ENCODE results near the gene MRAP2. TPM values are rescaled to one million over a fixed set of nuclear protein-coding genes. Genes with fewer than 3 reads are reported as not detected.

Gene MRAP2
- total RNA-seq, 3 donors from 2014 or later: 2.4 to 9.0 (median 6.3) TPM

DNA sequence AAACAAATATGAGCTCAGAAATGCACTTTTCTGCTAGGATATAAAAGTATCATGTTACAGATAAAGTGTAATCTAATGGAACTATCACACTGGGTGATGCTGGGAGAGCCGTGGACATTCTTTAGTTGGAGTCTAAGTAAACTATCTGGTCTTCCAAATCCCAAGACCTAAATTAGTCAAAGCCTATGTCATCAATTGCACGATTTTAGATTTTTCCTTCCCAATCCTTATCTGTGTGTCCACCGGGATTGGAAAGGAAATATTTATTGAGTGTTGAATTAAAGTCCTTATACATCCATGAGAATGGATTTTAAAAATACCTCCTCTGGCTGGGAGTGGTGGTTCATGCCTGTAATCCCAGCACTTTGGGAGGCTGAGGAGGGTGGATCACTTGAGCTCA, 19.6 kb upstream of the MRAP2 start:
- ATAC-seq: peak; percentile 29

DNA sequence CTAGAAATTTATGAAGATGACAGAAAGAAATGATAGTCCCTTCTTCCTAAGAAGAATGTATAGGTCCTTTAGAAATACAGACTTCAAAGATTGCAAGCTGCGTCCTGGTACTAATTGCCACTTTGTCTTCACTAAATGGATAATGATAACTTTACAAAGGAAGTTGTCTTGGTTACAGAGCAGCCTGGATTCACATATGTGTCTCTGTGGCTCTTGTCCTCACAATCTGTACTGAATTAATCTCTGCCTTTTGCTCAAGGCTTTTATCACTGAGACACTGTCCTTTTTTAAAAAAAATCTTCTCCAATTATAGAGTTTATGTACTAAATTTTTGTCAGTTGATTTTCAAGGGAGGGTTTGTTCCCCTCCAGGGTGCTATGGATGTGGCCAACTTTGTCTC, 17.5 kb upstream of the MRAP2 start:
- Histone ChIP-seq H3K4me1 (ENCODE audit: low read depth) (no peaks in the 10 kb centered on the region), H3K36me3 (ENCODE audit: low read depth) (no peaks in the 10 kb centered on the region), H3K9me3 (no peaks in the 10 kb centered on the region), H3K4me3 (no peak overlapping the region)
- TF ChIP-seq, protein P1, sequence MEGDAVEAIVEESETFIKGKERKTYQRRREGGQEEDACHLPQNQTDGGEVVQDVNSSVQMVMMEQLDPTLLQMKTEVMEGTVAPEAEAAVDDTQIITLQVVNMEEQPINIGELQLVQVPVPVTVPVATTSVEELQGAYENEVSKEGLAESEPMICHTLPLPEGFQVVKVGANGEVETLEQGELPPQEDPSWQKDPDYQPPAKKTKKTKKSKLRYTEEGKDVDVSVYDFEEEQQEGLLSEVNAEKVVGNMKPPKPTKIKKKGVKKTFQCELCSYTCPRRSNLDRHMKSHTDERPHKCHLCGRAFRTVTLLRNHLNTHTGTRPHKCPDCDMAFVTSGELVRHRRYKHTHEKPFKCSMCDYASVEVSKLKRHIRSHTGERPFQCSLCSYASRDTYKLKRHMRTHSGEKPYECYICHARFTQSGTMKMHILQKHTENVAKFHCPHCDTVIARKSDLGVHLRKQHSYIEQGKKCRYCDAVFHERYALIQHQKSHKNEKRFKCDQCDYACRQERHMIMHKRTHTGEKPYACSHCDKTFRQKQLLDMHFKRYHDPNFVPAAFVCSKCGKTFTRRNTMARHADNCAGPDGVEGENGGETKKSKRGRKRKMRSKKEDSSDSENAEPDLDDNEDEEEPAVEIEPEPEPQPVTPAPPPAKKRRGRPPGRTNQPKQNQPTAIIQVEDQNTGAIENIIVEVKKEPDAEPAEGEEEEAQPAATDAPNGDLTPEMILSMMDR (IDR thresholded peaks at IDR 0.05): no peak
- no peak for ATAC-seq
- DNase-seq: no peak
- intact Hi-C loops (cut with DNase I, micrococcal nuclease): no loop called here

More for the DNA sequence above, 19.6 kb upstream of the MRAP2 start:
- intact Hi-C loops (cut with DNase I, micrococcal nuclease): no loop called here
- Histone ChIP-seq H3K4me1 (ENCODE audit: low read depth) (no peaks in the 10 kb centered on the region), H3K36me3 (ENCODE audit: low read depth) (no peaks in the 10 kb centered on the region), H3K9me3 (no peaks in the 10 kb centered on the region), H3K4me3 (no peak overlapping the region)
- no peak for DNase-seq
- TF ChIP-seq, protein P1 (IDR thresholded peaks at IDR 0.05): no peak

DNA sequence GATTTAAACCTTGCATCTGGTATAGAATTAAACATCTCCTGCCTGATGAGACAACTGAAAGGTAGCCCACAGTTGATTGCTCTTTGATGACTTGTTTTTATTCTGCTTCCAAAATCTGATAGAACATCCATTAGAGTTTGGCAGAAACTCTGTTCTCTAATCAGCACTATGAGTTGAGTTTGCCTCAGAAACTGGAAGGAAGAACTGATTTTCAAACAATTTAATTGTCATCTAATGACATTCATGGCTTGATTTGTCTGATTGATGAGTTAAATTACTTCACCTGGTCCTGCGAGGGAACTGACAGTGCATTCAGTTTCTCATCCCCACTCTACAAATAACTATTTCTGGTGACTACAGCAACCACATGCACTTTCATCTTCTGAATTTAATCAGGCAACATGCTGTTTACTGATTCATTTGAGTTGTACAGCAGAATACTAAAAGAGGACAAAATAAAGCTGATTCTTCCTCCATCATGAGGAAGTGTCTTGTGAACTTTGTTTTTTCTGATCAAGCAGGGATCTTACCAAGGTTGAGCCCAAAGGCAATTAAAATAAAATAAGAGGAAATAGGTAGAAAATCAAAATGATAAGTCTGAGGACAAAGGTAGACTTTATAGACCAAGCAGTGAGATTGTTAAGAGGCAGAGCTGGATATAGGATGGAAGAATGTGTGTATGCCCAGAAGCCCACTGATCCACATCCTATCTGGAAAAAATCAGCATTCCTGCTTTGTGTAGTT, 15.7 kb upstream of the MRAP2 start:
- H3K36me3 ChIP-seq (ENCODE audit: low read depth): no peaks in the 10 kb centered on the region
- intact Hi-C loops (cut with DNase I, micrococcal nuclease): no loop called here
- no peaks in the 10 kb centered on the region for H3K4me1 ChIP-seq (ENCODE audit: low read depth)
- TF ChIP-seq, protein P1 (IDR thresholded peaks at IDR 0.05): no peak
- no peaks in the 10 kb centered on the region for H3K9me3 ChIP-seq
- ATAC-seq (peak; percentile 63), DNase-seq (no peak)
- no peak overlapping the region for H3K4me3 ChIP-seq

DNA sequence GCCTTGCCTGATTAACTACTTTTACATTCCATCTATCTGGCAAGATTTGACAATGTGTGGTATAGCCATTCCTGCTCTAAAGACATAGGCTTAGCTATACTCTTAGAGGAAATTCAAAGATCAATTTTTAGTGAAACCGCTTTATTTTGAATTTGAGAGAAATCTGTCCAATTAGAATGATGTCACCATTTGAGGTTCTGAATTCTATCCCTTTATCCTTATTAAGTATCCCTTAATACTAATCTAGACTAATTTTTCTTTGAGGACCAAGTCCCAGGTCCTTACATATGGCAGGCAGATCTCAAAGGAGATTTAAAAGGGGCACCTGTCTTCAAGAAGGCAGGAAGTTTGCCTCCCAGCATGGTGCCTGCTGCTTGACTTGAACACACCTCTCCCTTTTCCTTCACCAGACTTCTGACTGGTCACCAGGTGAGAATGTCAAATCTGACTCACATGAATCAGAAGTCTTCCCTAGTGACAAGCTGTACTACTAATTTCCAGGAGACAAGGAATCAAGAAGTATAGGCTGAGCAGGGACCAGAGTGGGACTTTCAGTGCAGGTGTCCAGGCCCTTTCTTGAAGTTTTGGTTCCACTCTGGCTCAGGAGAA, 15.0 kb upstream of the MRAP2 start:
- peak; percentile 50 for ATAC-seq

DNA sequence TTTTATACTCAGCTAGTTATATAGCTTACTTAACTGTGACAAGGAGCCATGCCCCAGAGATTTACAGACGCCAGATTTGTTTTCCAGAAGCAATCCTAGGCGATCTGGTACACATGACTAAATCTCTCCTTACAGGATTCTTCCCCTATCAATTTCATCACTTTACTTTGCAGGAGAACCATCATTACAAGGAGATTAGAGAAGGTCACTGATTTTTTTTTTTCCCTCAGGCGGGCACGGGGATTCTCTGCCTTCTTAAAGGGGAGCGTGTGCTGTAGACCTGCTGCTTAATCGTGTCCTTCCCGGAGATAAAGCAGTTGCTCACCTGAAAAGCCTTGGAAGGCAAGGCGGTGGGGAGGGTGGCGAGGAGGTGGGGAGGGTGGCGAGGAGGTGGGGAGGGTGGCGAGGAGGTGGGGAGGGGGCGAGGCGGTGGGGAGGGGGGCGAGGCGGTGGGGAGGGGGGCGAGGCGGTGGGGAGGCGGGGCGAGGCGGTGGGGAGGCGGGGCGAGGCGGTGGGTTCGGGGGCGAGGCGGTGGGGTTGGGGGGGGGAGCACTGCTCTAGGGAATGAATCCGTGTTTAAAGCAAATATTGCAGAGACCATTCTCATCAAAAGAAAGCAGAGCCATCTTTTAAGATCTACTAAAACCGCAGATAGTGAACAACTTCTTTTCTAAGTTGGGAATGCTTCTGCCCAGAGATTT, 14.3 kb upstream of the MRAP2 start:
- Histone ChIP-seq H3K9me3 (no peaks in the 10 kb centered on the region), H3K4me1 (ENCODE audit: low read depth) (no peaks in the 10 kb centered on the region), H3K4me3 (no peak overlapping the region), H3K36me3 (ENCODE audit: low read depth) (no peaks in the 10 kb centered on the region)
- intact Hi-C loops (cut with DNase I, micrococcal nuclease): no loop called here
- ATAC-seq (no peak), DNase-seq (no peak)
- TF ChIP-seq, protein P1 (IDR thresholded peaks at IDR 0.05): no peak

More for the DNA sequence above, 15.0 kb upstream of the MRAP2 start:
- Histone ChIP-seq H3K4me1 (ENCODE audit: low read depth) (no peaks in the 10 kb centered on the region), H3K9me3 (no peaks in the 10 kb centered on the region), H3K36me3 (ENCODE audit: low read depth) (no peaks in the 10 kb centered on the region), H3K4me3 (no peak overlapping the region)
- TF ChIP-seq, protein P1 (IDR thresholded peaks at IDR 0.05): no peak
- intact Hi-C loops (cut with DNase I, micrococcal nuclease): no loop called here
- DNase-seq: no peak
